GM19438 (cell line): ENCODE data around the gene PLIN5.

Experiments
- ATAC-seq: cut with Tn5 transposase; IDR thresholded peaks from one replicate; pipeline ENCODE4 v1.9.1; 2021; ENCODE audit warnings: low read depth; ENCODE audit not compliant: unreplicated experiment

Gene PLIN5

GRCh38 chr19:4493104-4493928, 41.7 kb downstream of the PLIN5 start:
- ATAC-seq, result no peak

GRCh38 chr19:4492337-4493103, 42.5 kb downstream of the PLIN5 start:
- ATAC-seq, result no peak

GRCh38 chr19:4491446-4491845, 43.6 kb downstream of the PLIN5 start:
- no peak for ATAC-seq

GRCh38 chr19:4488496-4488895, 46.5 kb downstream of the PLIN5 start:
- no peak for ATAC-seq

GRCh38 chr19:4487572-4487971, 47.5 kb downstream of the PLIN5 start:
- no peak for ATAC-seq

- ATAC-seq, result no peak
These were observed 51.6 kb downstream of the PLIN5 start for GRCh38 chr19:4483385-4483784.

- no peak for ATAC-seq
These were observed 52.2 kb downstream of the PLIN5 start for GRCh38 chr19:4482721-4483364.

GRCh38 chr19:4477034-4477801, 57.8 kb downstream of the PLIN5 start:
- no peak for ATAC-seq

GRCh38 chr19:4474514-4475022, 60.5 kb downstream of the PLIN5 start:
- no peak for ATAC-seq

GRCh38 chr19:4473763-4474513, 61.1 kb downstream of the PLIN5 start:
- no peak for ATAC-seq

GRCh38 chr19:4473011-4473762, 61.8 kb downstream of the PLIN5 start:
- no peak for ATAC-seq
